Umbilical cord (tissue), 2 donors: Measurements from ENCODE around the gene ZEB2. TPM values are rescaled to one million over a fixed set of nuclear protein-coding genes. Genes with fewer than 3 reads are reported as not detected.

Experiments used
- DNase-seq: peaks from one replicate; pipeline ENCODE4 v3.0.0-alpha.2; 2015; ENCODE audit warnings: low spot score
- total RNA-seq: library from RNA; depleted of rRNA; stranded (reverse); fragments of >200 nt; gene quantifications from one replicate; pipeline ENCODE4 v1.2.3, GENCODE V29; 2014; ENCODE audit warnings: low replicate concordance; ENCODE audit not compliant: insufficient read depth

The ZEB2 gene
- total RNA-seq, 1 donor from 2014 or later, result 136 TPM

- DNase-seq, result peak; percentile 72
Measured at GRCh38 chr2:144513388-144514101, 6.4 kb downstream of the ZEB2 start.

- DNase-seq, result peak; percentile 43
Measured at GRCh38 chr2:144512891-144513351, 7.0 kb downstream of the ZEB2 start.

GRCh38 chr2:144512470-144512869, 7.4 kb downstream of the ZEB2 start:
- no peak for DNase-seq

GRCh38 chr2:144511937-144512336, 8.0 kb downstream of the ZEB2 start:
- DNase-seq, result peak; percentile 18

GRCh38 chr2:144511226-144511810, 8.6 kb downstream of the ZEB2 start:
- DNase-seq, result peak; percentile 27

GRCh38 chr2:144510294-144510991, 9.5 kb downstream of the ZEB2 start:
- peak; percentile 67 for DNase-seq

- DNase-seq, result peak; percentile 38
Measured at GRCh38 chr2:144509879-144510221, 10.1 kb downstream of the ZEB2 start.

GRCh38 chr2:144509001-144509878, 10.7 kb downstream of the ZEB2 start:
- peak; percentile 48 for DNase-seq

GRCh38 chr2:144508172-144508851, 11.6 kb downstream of the ZEB2 start:
- peak; percentile 43 for DNase-seq

- DNase-seq, result peak; percentile 38
Measured at GRCh38 chr2:144507441-144508171, 12.3 kb downstream of the ZEB2 start.

GRCh38 chr2:144505245-144505831, 14.6 kb downstream of the ZEB2 start:
- DNase-seq, result peak; percentile 80

- peak; percentile 22 for DNase-seq
Measured at GRCh38 chr2:144504218-144504641, 15.7 kb downstream of the ZEB2 start.

GRCh38 chr2:144503242-144503641, 16.7 kb downstream of the ZEB2 start:
- no peak for DNase-seq

GRCh38 chr2:144502369-144502768, 17.6 kb downstream of the ZEB2 start:
- DNase-seq, result no peak

- no peak for DNase-seq
Measured at GRCh38 chr2:144501627-144502026, 18.3 kb downstream of the ZEB2 start.

- DNase-seq, result no peak
Measured at GRCh38 chr2:144501118-144501517, 18.8 kb downstream of the ZEB2 start.

- DNase-seq, result no peak
Measured at GRCh38 chr2:144500563-144500962, 19.4 kb downstream of the ZEB2 start.

GRCh38 chr2:144498277-144498676, 21.6 kb downstream of the ZEB2 start:
- DNase-seq, result no peak

GRCh38 chr2:144496977-144497598, 22.8 kb downstream of the ZEB2 start:
- DNase-seq, result no peak
